Midbrain (tissue), 1 donor: ENCODE data around the gene PROK1.

Experiments used
- DNase-seq: peaks from one replicate; lab custom pipeline; 2025; lab: John Stamatoyannopoulos, UW

PROK1 gene

DNA sequence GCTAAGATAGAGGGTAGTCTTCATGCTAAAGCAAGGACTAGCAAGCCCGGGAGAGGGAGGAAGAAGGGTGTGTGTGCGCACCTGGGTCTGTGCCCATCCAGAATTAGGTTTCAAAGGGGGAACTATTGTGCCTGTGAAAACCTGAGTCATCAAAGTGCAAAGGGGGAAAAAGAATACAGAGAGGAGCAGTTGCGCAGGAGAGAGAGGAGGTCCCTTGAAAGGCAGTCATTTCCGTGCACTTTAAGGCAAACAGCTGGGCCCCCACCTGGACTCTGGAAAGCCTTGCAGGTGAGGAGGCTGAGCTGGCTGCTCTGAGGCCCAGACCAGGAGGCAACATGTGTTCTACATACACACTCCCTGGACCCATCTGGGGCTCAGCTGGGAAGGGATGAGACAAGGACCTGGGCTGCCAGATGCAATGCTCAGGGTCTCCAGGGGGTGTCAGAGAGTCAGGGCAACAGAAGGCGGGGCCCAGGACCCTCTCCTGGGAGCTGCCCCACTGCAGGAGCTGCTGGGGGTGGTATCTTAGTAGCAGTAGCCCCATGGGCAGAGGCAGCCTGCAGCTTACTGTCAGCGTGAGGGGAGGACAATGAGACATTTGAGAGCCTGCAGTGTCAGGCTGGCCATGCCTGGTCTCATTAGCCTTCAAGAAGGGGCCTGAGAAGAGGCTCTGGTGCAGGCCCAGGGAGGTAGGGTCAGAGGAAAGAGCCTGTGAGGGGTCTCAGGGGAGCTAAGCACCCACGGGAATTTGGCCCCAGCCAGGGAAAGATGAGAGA, 14.3 kb downstream of the PROK1 start:
- DNase-seq: no peak

DNA sequence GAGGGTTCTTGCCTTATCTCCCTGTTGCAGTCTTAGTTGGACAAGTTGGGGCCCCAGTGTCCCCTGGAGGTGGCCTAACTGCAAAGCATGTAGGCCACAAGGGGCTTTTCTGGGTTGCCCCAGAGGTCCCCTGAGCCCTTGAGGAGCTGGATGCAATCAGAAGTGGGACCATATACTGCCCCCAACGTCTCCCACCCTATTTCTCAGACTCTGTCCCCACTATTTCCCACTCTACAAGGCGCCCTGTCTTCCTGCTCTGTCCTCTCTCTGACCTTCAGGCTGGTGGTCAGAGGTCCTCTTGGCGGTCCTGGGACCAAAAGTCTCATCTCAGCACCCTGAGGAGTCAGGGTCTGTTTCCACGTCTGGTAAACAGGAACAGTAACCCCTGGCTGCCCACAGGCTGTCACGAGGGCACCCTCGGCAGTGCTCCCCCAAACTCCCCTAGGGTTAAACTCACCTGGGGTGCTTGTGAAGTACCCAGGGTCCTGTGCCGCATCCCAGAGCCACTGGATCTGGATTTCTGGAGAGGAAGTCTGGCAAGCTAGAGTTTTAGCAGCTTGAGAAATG, 14.9 kb downstream of the PROK1 start:
- no peak for DNase-seq

DNA sequence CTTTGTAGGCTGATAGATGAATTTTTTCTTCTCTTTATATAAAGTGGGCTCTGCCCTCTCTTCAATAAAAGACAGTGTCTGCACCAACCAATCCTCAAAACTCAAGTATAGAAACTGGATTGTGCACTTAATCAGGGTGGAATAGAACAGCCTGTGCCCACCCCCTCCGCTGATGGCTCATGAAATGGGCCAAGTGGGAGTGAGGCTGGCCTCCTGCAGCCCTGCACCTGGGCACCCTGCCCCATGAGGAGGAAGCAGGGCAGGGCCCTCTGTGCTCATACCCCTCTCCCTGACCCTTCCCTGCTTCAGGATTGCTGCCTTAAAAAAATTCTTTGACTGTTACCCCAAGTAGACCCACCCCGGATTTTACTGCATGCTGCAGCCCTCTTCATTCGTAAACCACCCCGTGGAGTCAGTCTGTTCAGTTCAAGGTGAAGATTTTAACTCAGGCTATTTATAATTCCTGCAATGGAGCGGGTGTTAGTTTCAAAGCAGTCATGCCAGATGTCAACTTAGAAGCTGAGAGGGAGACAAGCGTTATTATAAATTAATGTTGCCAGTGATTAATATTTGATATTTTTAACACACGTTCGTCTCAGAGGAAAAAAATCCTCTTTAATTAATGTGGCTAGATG, 15.8 kb downstream of the PROK1 start:
- DNase-seq: no peak

DNA sequence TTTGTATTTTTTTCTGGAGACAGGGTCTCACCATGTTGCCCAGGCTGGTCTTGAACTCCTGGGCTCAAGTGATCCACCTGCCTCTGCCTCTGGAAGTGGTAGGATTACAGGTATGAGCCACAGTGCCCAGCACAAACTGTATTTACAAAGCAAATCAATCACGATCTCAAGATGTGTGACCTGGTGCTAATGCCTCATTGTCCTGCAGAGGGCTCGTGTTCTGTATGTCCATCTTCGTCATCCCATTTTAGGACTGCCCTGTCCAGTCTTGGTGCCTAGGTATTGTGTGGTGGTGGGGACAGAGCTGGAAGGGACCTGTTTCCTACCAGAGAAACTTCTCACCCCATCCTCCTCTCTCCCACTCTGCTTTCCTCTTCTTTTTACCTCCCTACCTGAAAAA, 20.2 kb downstream of the PROK1 start:
- DNase-seq: no peak

DNA sequence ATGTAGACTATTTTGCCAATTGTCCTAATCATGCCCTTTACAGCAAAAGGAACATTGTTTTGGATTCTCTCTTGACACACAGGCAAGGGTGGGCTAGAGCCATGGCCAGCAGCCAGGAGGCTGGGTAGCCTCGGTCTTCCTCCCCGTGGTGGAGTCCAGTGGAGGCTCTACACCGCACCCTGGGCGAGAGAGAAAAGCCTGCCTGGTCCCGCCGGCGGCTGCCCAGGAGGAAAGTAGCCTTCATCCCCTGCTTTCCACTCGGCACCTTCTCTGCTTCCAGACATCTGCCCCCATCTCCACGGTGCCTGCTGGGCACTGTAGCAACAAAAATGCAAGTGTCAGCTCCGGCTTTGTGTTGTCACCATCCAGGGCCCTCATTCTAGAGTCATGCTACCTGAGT, 21.6 kb downstream of the PROK1 start:
- no peak for DNase-seq

DNA sequence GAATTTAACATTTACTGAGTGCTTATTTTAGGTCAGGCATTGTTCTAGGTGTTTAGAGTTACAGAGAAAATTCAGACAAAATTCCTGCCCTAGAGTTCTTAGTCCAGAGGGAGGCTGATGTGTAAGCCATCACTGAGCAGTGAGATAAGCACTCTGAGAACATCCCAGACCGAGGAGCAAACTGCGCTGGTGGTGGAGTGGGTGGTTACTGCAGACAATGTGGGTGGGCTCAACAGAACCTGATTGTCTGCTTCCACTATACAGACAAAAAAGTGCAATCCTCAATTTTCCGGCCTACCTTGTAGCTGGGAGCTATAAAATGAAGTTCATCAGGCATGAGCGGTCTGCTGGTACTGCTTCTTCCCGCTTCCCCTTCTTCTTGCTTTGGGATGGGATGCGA, 23.5 kb downstream of the PROK1 start:
- no peak for DNase-seq

DNA sequence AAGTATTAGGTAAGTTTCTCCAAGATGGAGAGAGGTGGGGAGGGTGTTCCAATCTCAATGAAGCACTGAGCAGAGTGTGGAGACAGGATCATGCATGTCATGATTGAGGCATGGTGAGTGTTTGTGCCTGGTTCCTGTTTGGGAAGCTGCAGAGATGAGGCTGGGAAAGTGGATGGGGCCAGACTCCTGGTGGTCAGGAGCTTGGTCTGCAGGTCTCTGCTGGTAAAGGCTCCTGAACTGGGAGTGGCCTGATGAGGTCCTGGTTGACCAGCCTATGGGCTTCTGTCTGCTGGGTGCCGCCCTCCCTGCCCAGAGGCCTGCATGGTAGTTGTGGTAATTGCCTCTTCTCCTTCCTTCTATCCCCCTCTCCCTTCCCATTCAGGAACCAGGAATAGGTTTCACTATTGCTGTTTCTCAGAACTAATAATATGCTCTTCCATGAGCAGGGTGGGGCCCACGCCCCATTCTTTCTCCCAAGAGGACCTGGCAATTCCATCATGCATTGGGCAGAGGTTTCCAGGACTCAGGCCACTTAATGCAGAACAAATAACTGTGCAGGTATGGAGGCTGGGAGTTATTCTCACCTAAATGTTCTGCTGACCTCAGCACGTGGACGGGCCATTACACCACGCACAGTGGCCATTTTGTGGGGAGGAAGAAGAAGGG, 24.5 kb downstream of the PROK1 start:
- no peak for DNase-seq

DNA sequence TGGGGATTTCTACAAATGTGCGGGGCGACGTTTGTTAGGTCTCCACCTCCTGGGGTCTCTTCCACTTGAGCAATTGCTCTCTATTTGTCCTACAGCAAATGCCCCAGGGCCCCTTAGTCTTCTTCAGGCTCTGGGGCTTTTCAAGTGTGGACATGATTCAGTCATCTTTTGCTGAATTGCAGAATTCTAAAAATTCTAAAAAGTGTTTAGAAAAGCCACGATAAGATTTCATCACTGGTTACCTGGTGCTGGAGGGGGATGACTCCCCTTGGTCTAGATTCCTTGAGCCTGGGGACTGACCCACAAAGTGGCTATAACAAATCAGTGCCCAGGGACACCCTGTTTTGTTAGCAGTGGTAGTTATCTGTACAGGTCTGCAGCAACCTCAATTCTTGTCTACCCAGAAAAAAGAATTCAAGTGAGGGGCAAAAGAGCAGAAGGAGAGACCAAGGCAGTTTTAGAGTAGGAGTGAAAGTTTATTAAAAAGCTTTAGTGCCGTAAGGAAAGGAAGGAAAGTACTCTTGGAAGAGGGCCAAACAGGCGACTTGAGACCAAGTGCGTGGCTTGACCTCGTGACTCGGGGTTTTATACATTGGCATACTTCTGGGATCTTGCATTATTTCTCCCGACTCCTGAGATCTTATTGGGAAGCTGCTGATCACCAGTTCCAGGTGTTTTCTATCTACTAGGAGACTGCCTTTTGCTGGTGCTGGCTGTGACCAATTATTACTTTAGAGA, 25.2 kb downstream of the PROK1 start:
- DNase-seq: no peak

DNA sequence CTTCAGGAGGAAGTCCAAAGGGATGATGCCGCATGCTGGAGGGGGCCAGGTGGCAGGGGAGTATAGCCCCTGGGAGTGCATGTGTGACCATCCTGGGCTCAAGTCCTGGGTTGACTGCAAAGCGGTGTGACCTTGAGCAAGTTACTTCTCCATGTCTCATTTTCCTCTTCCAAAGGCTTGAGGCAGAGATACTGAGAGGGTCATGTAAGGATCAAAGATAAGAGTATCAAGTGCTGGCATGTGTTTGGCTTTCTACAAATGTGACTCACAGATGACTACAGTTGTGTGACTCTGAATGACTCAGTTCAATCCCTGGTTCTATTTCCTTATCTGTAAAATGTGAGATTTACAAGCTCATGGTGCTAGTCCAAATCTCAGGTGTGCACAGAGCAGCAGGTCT, 26.1 kb downstream of the PROK1 start:
- no peak for DNase-seq

DNA sequence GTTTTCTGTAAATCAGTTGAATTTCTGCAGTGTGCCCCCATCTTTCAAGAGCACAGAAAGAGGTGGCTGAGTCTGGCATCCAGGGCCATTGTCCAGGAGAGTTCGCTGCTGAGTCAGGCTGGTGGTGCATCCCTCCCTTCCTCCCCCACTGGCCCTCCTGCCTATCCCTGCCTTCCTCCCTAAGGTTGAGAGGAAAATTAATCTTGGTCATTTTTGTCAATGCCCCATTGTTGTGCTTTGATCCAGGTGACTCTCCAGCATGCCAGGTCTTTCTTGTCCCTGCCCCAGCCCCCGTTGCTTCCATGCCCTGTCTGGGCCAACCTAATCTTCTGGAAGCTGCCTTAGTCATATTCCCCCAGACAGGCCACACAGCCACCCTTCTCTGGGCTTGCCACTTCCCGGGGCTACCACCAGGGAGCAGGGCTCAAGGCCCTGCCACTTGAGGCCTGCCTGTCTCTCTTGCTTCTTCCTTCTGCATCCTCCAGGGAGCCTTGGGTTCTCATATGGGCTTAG, 26.6 kb downstream of the PROK1 start:
- DNase-seq: no peak

DNA sequence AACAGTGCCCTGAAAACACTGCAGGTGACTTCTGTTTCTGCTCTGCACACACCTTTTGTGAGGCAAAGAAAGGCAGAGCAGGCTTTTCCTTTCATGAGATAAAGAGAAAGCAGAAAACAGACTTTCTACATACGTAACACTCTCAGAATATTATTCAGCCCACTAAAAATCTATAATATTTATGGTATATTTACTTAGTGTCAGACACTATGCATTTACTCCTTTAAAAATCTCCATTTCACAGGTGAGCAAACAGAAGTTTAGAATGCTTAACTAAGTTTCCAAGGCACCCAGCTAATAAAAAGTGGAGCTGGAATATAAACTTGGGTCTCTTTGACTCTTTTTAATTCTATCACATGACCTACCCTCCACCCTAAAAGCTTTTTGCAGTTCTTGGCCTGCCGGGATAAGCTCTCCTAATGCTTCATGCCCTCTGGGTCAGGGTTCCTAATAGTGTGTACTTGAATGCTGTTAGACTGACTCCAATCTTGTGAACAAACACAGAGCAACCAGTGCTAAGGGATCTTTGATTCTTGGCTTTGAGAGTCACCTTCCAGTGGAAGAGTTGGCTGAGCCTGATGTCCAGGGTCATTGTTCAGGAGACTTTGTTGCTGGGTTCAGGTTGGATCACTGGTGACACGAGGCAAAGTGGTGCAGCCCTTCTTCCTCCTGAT, 27.2 kb downstream of the PROK1 start:
- DNase-seq: no peak

DNA sequence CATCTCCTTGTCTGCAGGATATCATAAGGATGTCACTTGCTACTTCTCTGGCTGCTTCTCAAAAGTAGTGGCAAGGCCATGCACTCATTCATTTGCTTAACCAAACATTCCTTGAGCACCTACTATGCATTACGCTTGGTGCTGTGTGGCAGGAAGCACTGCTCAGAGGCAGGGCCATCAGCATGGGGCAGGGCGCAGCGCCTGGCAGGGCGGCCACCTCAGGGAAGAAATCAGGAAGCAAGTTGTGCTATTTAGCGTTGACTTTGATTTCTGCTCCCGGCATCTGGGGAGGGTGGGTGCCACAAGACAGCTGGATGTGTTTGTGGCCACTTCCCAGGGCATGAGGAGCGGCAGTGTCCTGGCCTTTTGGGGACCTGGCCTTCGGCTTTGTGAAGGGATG, 27.9 kb downstream of the PROK1 start:
- DNase-seq: no peak

DNA sequence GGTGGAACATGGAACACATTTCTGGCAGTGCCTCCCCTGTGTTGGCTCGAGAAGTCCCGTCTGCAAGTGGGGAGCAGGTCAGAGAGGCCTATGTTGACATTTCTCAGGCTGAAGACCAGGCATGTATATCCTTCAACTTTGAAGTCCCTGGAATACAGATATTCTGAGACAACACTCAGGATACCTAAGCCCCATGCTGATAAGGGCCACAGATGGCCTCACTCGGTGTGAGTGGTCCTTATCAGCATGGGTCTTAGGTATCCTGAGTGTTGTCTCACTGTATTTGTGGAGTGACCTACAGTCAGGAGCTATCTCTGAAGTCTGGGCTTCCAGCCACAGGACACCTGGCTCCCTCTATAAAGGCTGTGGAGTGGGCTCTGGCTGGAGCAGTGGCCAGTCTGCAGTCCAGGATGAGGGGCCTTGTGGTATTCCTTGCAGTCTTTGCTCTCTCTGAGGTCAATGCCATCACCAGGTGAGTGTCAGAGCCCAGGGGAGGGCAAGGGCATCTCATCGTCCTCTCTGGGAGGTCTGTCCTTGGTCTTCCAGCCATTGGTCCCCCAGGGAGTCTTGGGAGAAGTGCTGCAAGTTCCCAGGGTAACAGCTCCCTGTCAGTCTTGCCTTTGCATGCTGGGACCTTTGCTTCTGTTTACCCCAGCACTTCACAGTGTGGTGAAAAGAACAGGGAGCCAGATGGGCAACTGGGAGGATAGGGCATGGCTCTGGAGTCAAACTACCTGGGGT, 29.6 kb downstream of the PROK1 start:
- DNase-seq: no peak

DNA sequence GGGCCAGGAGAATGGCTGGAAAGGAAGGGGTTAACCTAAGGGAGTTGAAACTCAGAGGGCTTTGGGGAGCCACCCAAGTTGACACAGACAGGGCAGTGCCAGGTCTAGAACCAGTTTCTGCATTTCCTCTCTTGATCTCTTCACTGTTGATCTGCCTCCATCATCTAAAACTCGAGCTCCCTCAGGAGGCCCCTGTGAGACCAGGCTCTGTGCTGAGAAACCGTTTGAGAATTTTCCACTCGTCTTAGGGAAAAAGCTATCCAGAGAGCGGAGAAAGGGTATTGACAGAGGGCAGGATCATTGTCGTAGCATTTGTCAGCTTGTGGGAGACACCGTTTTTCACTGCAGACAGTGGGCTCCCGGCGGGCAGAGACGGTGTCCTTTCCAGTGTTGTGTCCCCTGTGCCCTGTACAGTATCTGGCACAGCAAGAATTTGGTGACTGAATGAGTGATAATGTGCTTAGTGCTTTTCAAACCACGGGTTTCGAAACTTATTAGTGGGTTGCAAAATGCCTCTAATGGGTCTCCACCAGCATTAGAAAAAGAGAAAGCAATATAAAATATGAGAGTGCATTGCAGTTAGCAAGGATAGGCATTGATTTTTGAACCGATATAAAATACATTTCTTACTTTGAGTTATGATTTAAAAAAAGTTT, 31.1 kb downstream of the PROK1 start:
- DNase-seq: no peak

DNA sequence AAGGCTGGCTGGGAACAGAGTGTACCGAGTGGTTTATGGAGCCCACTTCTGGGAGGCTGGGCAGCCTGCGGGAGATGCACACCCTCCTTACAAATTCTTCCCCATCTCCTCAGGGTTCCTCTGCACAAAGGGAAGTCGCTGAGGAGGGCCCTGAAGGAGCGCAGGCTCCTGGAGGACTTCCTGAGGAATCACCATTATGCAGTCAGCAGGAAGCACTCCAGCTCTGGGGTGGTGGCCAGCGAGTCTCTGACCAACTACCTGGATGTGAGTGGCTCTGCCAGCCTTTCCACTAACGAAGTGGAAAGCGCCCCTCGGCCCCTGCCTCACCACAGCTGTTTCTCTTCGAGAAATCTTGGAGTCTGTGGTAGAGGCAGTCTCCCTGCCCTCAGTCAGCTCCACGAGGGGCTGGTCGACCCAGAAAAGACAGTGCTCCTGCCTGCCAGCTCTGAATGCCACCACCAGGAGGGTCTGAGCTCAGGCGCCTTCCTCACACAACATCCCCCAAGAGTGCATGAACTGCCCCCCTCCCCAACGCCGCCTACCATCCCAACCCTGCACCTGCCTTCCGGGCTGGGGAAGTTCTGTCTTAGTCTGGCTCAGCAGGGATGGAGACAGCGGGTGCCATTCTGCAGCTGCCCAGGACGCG, 31.8 kb downstream of the PROK1 start:
- no peak for DNase-seq

DNA sequence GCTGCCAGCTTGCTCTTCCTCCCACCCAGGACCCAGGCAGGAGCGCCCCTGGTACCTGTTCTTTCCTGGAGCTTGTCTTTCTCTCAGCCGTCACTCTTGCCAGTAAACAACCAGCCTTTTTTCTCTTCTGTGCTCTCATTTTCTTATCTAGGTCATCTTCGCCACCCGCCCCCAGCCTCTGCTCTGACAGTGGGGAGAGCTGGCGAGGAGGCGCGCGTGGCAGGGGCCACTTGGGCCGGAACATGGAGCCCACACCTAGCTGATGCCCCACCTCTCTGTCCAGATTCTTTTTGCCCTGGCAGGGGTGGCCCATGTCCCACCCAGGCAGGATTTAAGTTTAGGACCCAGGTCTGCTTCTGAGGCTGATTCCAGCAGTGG, 32.3 kb downstream of the PROK1 start:
- DNase-seq: no peak

DNA sequence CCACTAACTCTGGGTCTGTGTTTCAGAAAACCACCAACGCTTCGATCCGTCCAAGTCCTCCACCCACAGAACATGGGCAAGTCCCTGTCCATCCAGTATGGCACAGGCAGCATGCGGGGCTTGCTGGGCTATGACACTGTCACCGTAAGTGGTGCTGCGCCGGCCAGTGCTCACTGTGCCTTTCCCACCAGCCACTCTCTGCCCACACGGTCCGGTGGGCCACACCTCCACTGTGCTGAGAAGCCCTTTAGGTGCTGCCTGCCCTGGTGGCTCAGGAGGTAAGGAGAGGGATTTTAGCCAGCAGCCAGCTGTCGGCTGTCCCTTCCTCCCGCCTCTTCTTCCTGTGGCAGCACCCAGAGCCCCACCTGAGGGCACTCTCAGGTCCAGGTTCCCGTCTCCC, 33.9 kb downstream of the PROK1 start:
- DNase-seq: no peak

DNA sequence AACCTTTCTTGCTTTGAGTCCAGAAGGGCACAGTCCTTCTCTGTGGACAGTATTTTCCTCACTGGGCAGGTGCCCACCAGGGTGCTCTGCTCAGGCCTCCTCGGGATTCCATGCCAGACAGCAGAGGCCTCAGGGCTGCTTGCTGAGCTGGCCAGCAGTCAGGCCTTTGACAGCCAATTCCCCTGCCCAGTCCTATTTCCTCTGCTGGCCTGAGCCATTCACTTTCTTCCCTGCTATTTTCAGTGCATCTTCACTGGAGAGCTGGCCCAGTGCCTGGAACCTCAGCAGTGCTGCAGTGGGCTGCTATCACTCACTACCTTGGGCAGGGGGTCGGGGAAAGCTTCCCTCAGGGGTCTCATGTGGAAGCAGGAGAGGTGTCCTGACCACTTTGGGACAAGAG, 34.8 kb downstream of the PROK1 start:
- no peak for DNase-seq

DNA sequence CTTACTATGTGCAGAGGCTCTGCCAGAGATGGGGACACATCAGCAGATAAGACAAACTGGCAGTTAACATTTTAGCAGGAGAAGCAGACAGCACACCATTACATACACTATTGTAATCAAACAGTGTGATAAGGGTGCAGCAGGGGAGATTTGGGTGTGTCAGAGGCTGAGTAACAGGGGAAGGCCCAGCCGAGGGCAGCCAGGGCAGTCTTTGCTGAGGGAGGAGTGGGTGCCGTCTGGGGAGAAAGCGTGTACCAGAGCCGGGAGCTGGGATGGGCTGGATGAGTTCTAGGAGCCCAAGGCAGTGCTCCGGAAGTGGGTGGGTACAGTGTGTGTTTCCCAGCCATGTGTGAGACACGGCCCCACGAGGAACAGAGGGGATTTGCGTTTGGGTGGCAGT, 36.8 kb downstream of the PROK1 start:
- no peak for DNase-seq

DNA sequence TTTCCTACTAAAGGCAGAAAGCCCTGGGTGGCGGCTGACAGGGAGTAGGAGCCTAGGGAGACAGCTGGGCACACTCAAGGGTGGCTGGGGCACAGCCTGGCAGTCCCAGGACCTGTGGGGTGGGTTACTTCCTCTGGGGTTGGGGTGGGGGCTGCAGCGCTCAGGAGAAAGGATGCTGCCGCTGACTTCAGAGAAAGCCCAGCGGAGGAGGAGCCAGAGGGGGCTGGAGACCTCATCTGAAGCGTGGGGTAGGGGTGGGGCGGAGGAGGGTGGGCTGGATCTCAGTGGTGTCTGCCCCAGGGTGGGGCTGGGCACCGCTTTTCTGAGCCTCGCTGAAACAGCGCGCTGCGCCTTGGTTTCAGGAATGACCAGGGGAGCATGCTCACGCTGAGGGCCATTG, 37.2 kb downstream of the PROK1 start:
- no peak for DNase-seq
